Right lobe of liver (tissue), 6 donors: ENCODE results near the gene AKR1C1. TPM values are rescaled to one million over a fixed set of nuclear protein-coding genes. Genes with fewer than 3 reads are reported as not detected.
"Not testable (repeated sequence)": the region's sequence is repeated elsewhere in the genome, so short reads cannot be mapped to it uniquely, and the experiment has no call there.

Experiments
- ATAC-seq, 4 donors: fragments of 200-7000 bp; cut with Tn5 transposase; one replicate each; pipeline ENCODE4 v1.9.1; 2020; ENCODE audit warnings: mild to moderate bottlenecking in 4 of 4, moderate library complexity in 4 of 4
- DNase-seq, 3 donors: peaks; one replicate each; pipeline ENCODE4 v3.0.0-alpha.2; 2020
- H3K27ac ChIP-seq, 3 donors: fragments of 200-600 bp; one replicate each; pipeline ENCODE4 v1.8.0; 2022
- H3K27me3 ChIP-seq, 2 donors: fragments of 200-600 bp; one replicate each; pipeline ENCODE4 v1.8.0; 2022
- H3K36me3 ChIP-seq, 4 donors: fragments of 200-600 bp; sonication (generic) in 1 of 4; one replicate each; pipeline versions ENCODE4 v1.5.1 to v1.8.0; 2017 to 2022; ENCODE audit warnings: control low read depth in 1 of 4
- H3K4me1 ChIP-seq, 4 donors: fragments of 200-600 bp; sonication (generic) in 1 of 4; one replicate each; pipeline versions ENCODE4 v1.5.1 to v1.8.0; 2017 to 2022; ENCODE audit warnings: control low read depth in 1 of 4
- H3K4me3 ChIP-seq, 3 donors: fragments of 200-600 bp; one replicate each; pipeline ENCODE4 v1.8.0; 2022
- H3K9me3 ChIP-seq, 4 donors: fragments of 200-600 bp; sonication (generic) in 1 of 4; one replicate each; pipeline versions ENCODE4 v1.5.1 to v1.8.0; 2017 to 2022; ENCODE audit warnings: control low read depth in 1 of 4
- POLR2A ChIP-seq: fragments of 450-650 bp; IDR thresholded peaks from one replicate; pipeline ENCODE4 v1.6.1; 2017; ENCODE audit warnings: antibody characterized with exemption, mild to moderate bottlenecking
- WGBS: methylation state at CpG from one replicate; pipeline ENCODE4 v1.1.6; 2018; ENCODE audit warnings: low coverage, low lambda C conversion rate; ENCODE audit not compliant: insufficient coverage; ENCODE audit errors: missing lambda C conversion rate; 5-methylcytosine and 5-hydroxymethylcytosine counted together
- intact Hi-C, 2 donors: fragments of 100-400 bp; cut with DNase I; formaldehyde crosslinking; loops; one replicate each; pipeline versions ENCODE4 v1.11.2 to v1.14.1; 2022
- total RNA-seq, 6 experiments: library from RNA; depleted of rRNA in 2 of 6; stranded (reverse); fragments of >200 nt in 2 of 6; fragmentation: NEBNext Ultra II Directional in 3 of 6; extraction: Animal tissue kit (Norgen Biotek cat#: 25700) in 3 of 6; gene quantifications; one replicate each; pipeline versions ENCODE4 v1.1.0 to v1.2.4, GENCODE V29; 2016 to 2023
- TF ChIP-seq, protein P1 (sequence below), 4 donors: fragments of 200-600 bp in 3 of 4; fragments of 450-650 bp in 1 of 4; IDR thresholded peaks; one replicate each; pipeline versions ENCODE4 v1.5.1 to v1.8.0; 2016 to 2022; ENCODE audit warnings: antibody characterized with exemption in 4 of 4, mild to moderate bottlenecking in 2 of 4
- donor health status: DM: no; HTN: yes; CAD: no.
- donor health status: DM: no; HTN: no; CAD: no.
- donor health status: DM: no; HTN: no; CAD: no.
- donor health status: DM: no; HTN: yes; CAD: no.
- donor health status: DM: no; HTN: yes; CAD: no.

Gene AKR1C1
- total RNA-seq, 6 experiments from 2014 or later = 347 to 1,090 (median 533) TPM

DNA sequence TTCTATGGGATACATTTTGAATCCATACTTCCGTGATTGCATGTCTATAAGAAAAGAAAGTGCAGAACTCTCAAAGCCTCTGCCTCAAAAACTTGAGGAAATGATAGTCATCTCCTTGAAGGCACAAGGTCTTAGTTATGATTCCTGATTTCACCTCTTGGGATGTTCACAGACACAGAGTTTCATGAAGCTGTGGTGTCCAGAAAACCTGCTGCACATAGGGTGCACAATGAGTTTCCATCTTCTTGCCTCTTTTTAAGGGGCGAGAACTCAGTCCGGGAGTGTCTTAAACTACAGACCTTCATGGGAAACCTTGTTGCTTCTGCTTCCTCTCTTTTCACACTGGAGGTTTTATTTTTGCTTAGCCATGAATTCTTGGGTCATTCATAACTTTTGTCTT is 4.0 kb downstream of the AKR1C1 start:
- ATAC-seq, H3K27me3 ChIP-seq, H3K9me3 ChIP-seq, DNase-seq, H3K4me1 ChIP-seq, intact Hi-C loops: not testable (repeated sequence)
- Histone ChIP-seq H3K4me3 (peak overlapping the region in 1 of 3 donors; percentile 9), H3K27ac (peak overlapping the region in 1 of 3 donors; percentile 85), H3K36me3 (peaks cover 0 to 48% (median 13%) of the 10 kb centered on the region in 4 donors)
- 82% methylated on average over 2 of the region's 3 CpGs for WGBS

GRCh38 chr10:4969289-4969688 is 6.1 kb downstream of the AKR1C1 start:
- H3K27me3 ChIP-seq, intact Hi-C loops, DNase-seq, H3K27ac ChIP-seq, H3K4me3 ChIP-seq, H3K9me3 ChIP-seq, H3K4me1 ChIP-seq: not testable (repeated sequence)
- peaks cover 0 to 64% (median 14%) of the 10 kb centered on the region in 4 donors for H3K36me3 ChIP-seq
- peak in 3 of 4 donors; percentile 6 to 16 (median 12) for ATAC-seq
- 84% methylated on average over 3 of the region's 3 CpGs for WGBS

DNA sequence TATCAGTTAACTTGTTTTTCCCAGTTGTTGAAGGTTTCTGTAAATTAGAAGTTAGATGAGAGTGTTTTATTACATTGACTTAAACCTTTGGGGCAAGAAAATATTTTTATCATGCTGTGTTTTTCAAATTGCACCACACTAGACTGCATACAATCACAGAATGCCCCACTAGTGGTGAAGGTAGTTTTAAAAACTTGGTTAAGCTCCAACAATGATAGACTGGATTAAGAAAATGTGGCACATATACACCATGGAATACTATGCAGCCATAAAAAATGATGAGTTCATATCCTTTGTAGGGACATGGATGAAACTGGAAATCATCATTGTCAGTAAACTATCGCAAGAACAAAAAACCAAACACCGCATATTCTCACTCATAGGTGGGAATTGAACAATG is 7.1 kb downstream of the AKR1C1 start:
- DNase-seq, intact Hi-C loops, H3K27me3 ChIP-seq, H3K4me3 ChIP-seq, H3K4me1 ChIP-seq, H3K9me3 ChIP-seq, H3K27ac ChIP-seq, ATAC-seq: not testable (repeated sequence)
- peaks cover 0 to 75% (median 14%) of the 10 kb centered on the region in 4 donors for H3K36me3 ChIP-seq
- WGBS = 100% methylated on average over 2 of the region's 2 CpGs

DNA sequence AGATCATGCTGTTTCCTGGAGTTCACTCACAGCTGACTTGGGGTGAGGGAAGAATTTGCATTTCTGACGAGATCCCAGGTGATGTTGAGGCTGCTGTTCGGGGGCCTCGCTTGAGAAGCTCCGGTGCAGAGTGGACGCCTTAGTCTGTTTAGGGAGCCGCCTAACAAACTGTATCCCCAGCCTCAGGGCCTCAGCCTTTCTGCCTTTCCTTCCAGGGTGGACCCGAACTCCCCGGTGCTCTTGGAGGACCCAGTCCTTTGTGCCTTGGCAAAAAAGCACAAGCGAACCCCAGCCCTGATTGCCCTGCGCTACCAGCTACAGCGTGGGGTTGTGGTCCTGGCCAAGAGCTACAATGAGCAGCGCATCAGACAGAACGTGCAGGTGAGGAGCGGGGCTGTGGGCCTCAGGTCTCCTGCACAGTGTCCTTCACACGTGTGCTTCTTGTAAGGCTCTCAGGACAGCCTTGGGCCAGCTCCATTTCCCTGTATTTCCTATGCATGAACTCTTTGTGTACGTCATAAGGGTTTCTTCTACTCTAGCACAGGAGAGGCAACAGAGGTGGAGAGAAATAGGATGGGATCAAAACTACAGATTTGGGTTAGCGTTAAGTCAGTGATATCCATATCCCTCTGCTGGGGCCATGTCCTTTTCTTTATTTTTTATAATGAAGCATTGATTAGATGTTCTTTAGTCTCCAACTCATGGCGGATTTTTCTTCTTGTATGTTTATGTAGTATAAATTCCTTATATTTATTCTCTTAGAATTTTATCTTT is 9.3 kb downstream of the AKR1C1 start:
- peak in 3 of 4 donors; percentile 2 to 36 (median 35) for ATAC-seq

DNA sequence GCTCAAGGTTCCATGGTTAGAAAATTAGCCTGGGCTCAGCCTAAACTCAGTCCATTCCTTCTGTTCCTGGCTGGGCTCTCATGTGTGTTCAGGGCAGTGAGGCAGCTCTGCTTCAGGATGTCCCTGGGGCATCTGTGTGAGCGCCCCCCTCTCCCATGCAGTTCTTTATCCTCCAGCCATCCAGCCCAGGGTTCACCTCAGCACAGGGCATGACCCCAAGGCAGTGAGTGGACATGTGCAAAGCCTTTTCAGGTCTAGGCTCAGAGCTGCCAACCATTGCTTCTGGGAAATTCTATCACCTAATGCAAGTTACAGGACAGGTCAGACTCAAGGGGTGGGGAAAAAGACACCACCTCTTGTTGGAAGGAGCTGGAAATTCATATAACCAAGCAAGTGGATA is 10.1 kb downstream of the AKR1C1 start:
- H3K9me3 ChIP-seq, H3K27me3 ChIP-seq, H3K4me1 ChIP-seq, intact Hi-C loops, H3K27ac ChIP-seq, H3K4me3 ChIP-seq: not testable (repeated sequence)
- DNase-seq = peak in 2 of 3 donors; percentile 56 to 77
- H3K36me3 ChIP-seq = peaks cover 0 to 74% (median 21%) of the 10 kb centered on the region in 4 donors
- 88% methylated on average over 1 of the region's 1 CpG for WGBS
- peak; percentile 51 to 72 (median 62) for ATAC-seq

More for the DNA sequence above, 9.3 kb downstream of the AKR1C1 start:
- peak overlapping the region in 1 of 3 donors; percentile 29 for H3K27ac ChIP-seq
- intact Hi-C loops, DNase-seq, H3K4me1 ChIP-seq, H3K27me3 ChIP-seq, H3K4me3 ChIP-seq, H3K9me3 ChIP-seq: not testable (repeated sequence)
- H3K36me3 ChIP-seq = peaks cover 0 to 75% (median 21%) of the 10 kb centered on the region in 4 donors
- 98% methylated on average over 7 of the region's 18 CpGs for WGBS

DNA sequence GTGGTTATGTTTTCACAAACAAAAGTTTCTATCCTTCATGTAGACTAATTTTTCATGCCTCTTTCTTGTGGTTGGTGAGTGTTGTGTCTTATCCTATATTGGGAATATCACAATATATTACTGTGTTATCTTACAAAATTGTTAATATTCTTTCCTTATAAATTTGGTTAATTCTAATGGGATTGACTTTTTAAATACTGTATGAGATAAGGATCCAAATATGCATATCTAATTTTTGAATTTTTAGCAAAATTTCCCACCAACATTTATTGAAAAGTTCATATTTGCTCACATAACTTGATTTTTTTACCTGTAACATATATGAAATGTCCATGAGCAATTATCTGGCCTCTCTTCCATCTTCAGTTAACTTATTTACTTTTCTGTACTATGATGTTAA is 11.2 kb downstream of the AKR1C1 start:
- H3K27ac ChIP-seq, ATAC-seq, DNase-seq, H3K4me1 ChIP-seq, H3K9me3 ChIP-seq, H3K27me3 ChIP-seq, H3K4me3 ChIP-seq, intact Hi-C loops: not testable (repeated sequence)
- peaks cover 0 to 74% (median 18%) of the 10 kb centered on the region in 4 donors for H3K36me3 ChIP-seq

DNA sequence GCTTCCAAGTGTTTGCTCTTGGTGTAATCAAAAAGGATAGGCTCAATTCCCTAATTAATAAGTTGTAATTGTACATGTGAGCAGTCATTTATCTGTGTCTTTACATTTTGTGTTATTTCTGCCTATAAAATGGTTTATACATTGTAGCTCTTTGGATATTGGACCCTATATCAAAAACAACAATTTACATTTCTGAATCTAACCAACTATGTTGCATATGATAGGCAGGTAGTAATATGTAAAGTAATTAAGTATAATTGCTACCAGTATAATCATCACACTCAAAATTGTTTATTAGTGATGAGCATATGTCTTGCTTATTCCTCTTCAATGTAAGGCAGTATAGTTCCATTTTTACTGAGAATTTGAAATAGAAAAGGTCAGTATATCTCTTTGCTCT is 13.8 kb downstream of the AKR1C1 start:
- intact Hi-C loops = no loop called here
- ATAC-seq = no peak

More for the DNA sequence above, 13.8 kb downstream of the AKR1C1 start:
- H3K9me3 ChIP-seq = no peaks in the 10 kb centered on the region
- H3K4me1 ChIP-seq = no peaks in the 10 kb centered on the region
- H3K4me3 ChIP-seq = no peak overlapping the region
- no peak for DNase-seq
- H3K27me3 ChIP-seq = no peaks in the 10 kb centered on the region
- no peak for TF ChIP-seq POLR2A
- TF ChIP-seq, protein P1, sequence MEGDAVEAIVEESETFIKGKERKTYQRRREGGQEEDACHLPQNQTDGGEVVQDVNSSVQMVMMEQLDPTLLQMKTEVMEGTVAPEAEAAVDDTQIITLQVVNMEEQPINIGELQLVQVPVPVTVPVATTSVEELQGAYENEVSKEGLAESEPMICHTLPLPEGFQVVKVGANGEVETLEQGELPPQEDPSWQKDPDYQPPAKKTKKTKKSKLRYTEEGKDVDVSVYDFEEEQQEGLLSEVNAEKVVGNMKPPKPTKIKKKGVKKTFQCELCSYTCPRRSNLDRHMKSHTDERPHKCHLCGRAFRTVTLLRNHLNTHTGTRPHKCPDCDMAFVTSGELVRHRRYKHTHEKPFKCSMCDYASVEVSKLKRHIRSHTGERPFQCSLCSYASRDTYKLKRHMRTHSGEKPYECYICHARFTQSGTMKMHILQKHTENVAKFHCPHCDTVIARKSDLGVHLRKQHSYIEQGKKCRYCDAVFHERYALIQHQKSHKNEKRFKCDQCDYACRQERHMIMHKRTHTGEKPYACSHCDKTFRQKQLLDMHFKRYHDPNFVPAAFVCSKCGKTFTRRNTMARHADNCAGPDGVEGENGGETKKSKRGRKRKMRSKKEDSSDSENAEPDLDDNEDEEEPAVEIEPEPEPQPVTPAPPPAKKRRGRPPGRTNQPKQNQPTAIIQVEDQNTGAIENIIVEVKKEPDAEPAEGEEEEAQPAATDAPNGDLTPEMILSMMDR (IDR thresholded peaks at IDR 0.05) = no peak
- peak overlapping the region in 1 of 3 donors; percentile 66 for H3K27ac ChIP-seq
- H3K36me3 ChIP-seq = peaks cover 0 to 70% (median 14%) of the 10 kb centered on the region in 4 donors
